K562 (cell line): ENCODE measurements around the gene MALSU1. TPM values are rescaled to one million over a fixed set of nuclear protein-coding genes. Genes with fewer than 3 reads are reported as not detected.
A peak's percentile ranks its signal among the peaks of the same experiment; 100 is the strongest.

Source experiments
- ATAC-seq: fragments of 200-7000 bp; cut with Tn5 transposase; 3 replicates; pipeline ENCODE4 v1.9.1; 2020; ENCODE audit warnings: moderate library complexity
- BruUV-seq: library from RNA; stranded (reverse); fragments of 400-500 nt; replicated peaks from 2 replicates; lab custom pipeline; 2021; lab: Mats Ljungman, UMichigan
- CTCF ChIA-PET: fragments of 300-600 bp; formaldehyde crosslinking; extraction: SDS; loops from one replicate; lab custom pipeline; 2021; ENCODE audit warnings: low intra/inter-chr PET ratio; lab: Yijun Ruan, JAX
- POLR2A ChIA-PET: fragments of 300-600, 350-650 bp; sonication (Branson Sonifier 250); formaldehyde crosslinking; extraction: SDS; loops from one replicate; lab custom pipeline; 2021; ENCODE audit warnings: antibody characterized with exemption, inconsistent platforms; lab: Yijun Ruan, JAX
- DNase-seq, 4 experiments: peaks; one replicate each; pipeline versions ENCODE4 v3.0.0 to v3.0.0-alpha.2; 2011 to 2018; ENCODE audit warnings: low spot score in 3 of 4, mixed read lengths in 3 of 4; ENCODE audit errors: extremely low read depth in 1 of 4
- FAIRE-seq: peaks from 2 replicates; lab custom pipeline; 2011; peaks lifted over from hg19 to GRCh38; lab: Jason Lieb, UNC
- H2AFZ ChIP-seq: 2 replicates; pipeline ENCODE4 v1.6.0; 2011; ENCODE audit warnings: low read depth, low read length, control low read depth, inconsistent platforms
- H3K27ac ChIP-seq: fragments of 200-600 bp; 3 replicates; pipeline ENCODE4 v1.8.0; 2011; ENCODE audit warnings: low read depth, mild to moderate bottlenecking, control low read depth, inconsistent platforms, low read length, moderate library complexity, mixed read lengths; ENCODE audit errors: extremely low read depth
- H3K27me3 ChIP-seq, 2 experiments: fragments of 300-600 bp in 1 of 2; 2 replicates in 1 of 2; 3 replicates in 1 of 2; pipeline versions ENCODE4 v1.6.0 to v1.8.0; 2011; ENCODE audit warnings: inconsistent platforms in 2 of 2, low read length in 2 of 2, mild to moderate bottlenecking in 1 of 2, mixed read lengths in 1 of 2, moderate library complexity in 1 of 2; ENCODE audit not compliant: control insufficient read depth in 2 of 2, insufficient read depth in 2 of 2
- H3K36me3 ChIP-seq: fragments of 300-600 bp; 3 replicates; pipeline ENCODE4 v1.8.0; 2011; ENCODE audit warnings: mild to moderate bottlenecking, low read length, inconsistent platforms; ENCODE audit not compliant: control insufficient read depth, insufficient read depth
- H3K4me1 ChIP-seq, 2 experiments: fragments of 200-600 bp in 1 of 2; replicated peaks in 1 of 2; 2 replicates in 1 of 2; 3 replicates in 1 of 2; pipeline versions ENCODE4 v1.5.1 to v1.8.0; 2011; ENCODE audit warnings: inconsistent platforms in 2 of 2, low read length in 2 of 2, mild to moderate bottlenecking in 1 of 2, mixed read lengths in 1 of 2, moderate library complexity in 1 of 2; ENCODE audit not compliant: control insufficient read depth in 2 of 2, insufficient read depth in 2 of 2
- H3K4me2 ChIP-seq: 2 replicates; pipeline ENCODE4 v1.6.1; 2011; ENCODE audit warnings: low read length, control low read depth, inconsistent platforms, mixed read lengths; ENCODE audit not compliant: insufficient read depth
- H3K4me3 ChIP-seq: fragments of 200-600 bp; sonication (generic), shearing (Covaris generic); 2 replicates; pipeline ENCODE4 v1.5.1; 2016; ENCODE audit warnings: control low read depth, inconsistent platforms
- H3K79me2 ChIP-seq: fragments of 200-600 bp; 3 replicates; pipeline ENCODE4 v1.8.0; 2011; ENCODE audit warnings: low read length, inconsistent platforms; ENCODE audit not compliant: control insufficient read depth, insufficient read depth
- H3K9ac ChIP-seq, 2 experiments: 2 replicates each; pipeline versions ENCODE4 v1.6.0 to v1.6.1; 2011; ENCODE audit warnings: low read depth in 2 of 2, low read length in 2 of 2, control low read depth in 1 of 2, inconsistent platforms in 1 of 2, mild to moderate bottlenecking in 1 of 2, mixed read lengths in 1 of 2; ENCODE audit not compliant: insufficient read depth in 1 of 2
- H3K9me1 ChIP-seq: one replicate; pipeline ENCODE4 v1.6.0; 2011; ENCODE audit warnings: inconsistent platforms, mild to moderate bottlenecking, low read length, moderate library complexity; ENCODE audit not compliant: control insufficient read depth, insufficient read depth
- H3K9me3 ChIP-seq: replicated peaks from 2 replicates; pipeline ENCODE4 v1.5.1; 2011; ENCODE audit warnings: low read depth, low read length, inconsistent platforms; ENCODE audit not compliant: control insufficient read depth, insufficient read depth
- H4K20me1 ChIP-seq: replicated peaks from 2 replicates; pipeline ENCODE4 v1.6.1; 2011; ENCODE audit warnings: low read length, inconsistent platforms, mixed read lengths; ENCODE audit not compliant: control insufficient read depth, insufficient read depth
- CBX2 ChIP-seq: fragments of 200-600 bp; sonication (generic); IDR thresholded peaks from one replicate; pipeline ENCODE4 v1.6.1; 2012; ENCODE audit warnings: mild to moderate bottlenecking, low read length, inconsistent platforms; ENCODE audit not compliant: insufficient read depth, poor library complexity, severe bottlenecking
- CC2D1A ChIP-seq: fragments of 450-650 bp; IDR thresholded peaks from 2 replicates; pipeline ENCODE4 v1.6.1; 2017; ENCODE audit warnings: mild to moderate bottlenecking
- HDAC2 ChIP-seq: fragments of 450-650 bp; IDR thresholded peaks from 2 replicates; pipeline ENCODE4 v1.6.1; 2016; ENCODE audit warnings: mild to moderate bottlenecking
- HIVEP1 ChIP-seq: fragments of 250-450 bp; sonication (Bioruptor Pico); IDR thresholded peaks from 2 replicates; pipeline ENCODE4 v1.4.0; 2020; ENCODE audit warnings: mild to moderate bottlenecking
- HMG20B ChIP-seq: fragments of 250-450 bp; sonication (Bioruptor Pico); IDR thresholded peaks from 2 replicates; pipeline ENCODE4 v1.5.0; 2021; ENCODE audit warnings: mild to moderate bottlenecking
- HNRNPH1 ChIP-seq: fragments of 200-400 bp; formaldehyde crosslinking; optimal IDR thresholded peaks from 2 replicates; pipeline ENCODE3; 2017; ENCODE audit warnings: low read depth, mild to moderate bottlenecking, low read length, moderate library complexity
- MAZ ChIP-seq, 2 experiments: fragments of 450-650 bp in 1 of 2; sonication (generic) in 1 of 2; formaldehyde crosslinking; IDR thresholded peaks in 1 of 2; conservative IDR thresholded peaks in 1 of 2; 2 replicates each; pipeline versions ENCODE4 v1.4.0 to v1.5.0; 2020; ENCODE audit warnings: mild to moderate bottlenecking in 1 of 2, missing genetic modification reagents in 1 of 2
- MYBL2 ChIP-seq, 2 experiments: fragments of 450-650 bp in 1 of 2; sonication (generic) in 1 of 2; formaldehyde crosslinking in 1 of 2; IDR thresholded peaks; 2 replicates each; pipeline versions ENCODE4 v1.6.1 to v1.8.1; 2017 to 2022; ENCODE audit warnings: borderline replicate concordance in 1 of 2, inconsistent platforms in 1 of 2, low read depth in 1 of 2, mild to moderate bottlenecking in 1 of 2, missing genetic modification reagents in 1 of 2, moderate library complexity in 1 of 2
- NEUROD1 ChIP-seq: fragments of 150-350 bp; IDR thresholded peaks from 2 replicates; pipeline ENCODE4 v1.6.1; 2014; ENCODE audit warnings: borderline replicate concordance, low read length, low read depth; ENCODE audit not compliant: partially characterized antibody
- SAFB2 ChIP-seq: fragments of 200-400 bp; formaldehyde crosslinking; IDR thresholded peaks from 2 replicates; pipeline ENCODE4 v1.6.1; 2018; ENCODE audit warnings: borderline replicate concordance, low read length, low read depth, moderate library complexity; ENCODE audit not compliant: severe bottlenecking
- SMARCB1 ChIP-seq: IDR thresholded peaks from 2 replicates; pipeline ENCODE4 v1.6.1; 2011; ENCODE audit warnings: improper control_type of control experiment, low read depth; ENCODE audit not compliant: insufficient read length
- SUPT5H ChIP-seq: fragments of 450-650 bp; IDR thresholded peaks from 2 replicates; pipeline ENCODE4 v1.6.1; 2016
- TAF15 ChIP-seq: fragments of 200-400 bp; formaldehyde crosslinking; IDR thresholded peaks from 2 replicates; pipeline ENCODE4 v1.6.1; 2017; ENCODE audit warnings: mild to moderate bottlenecking, low read depth, low read length, moderate library complexity
- TAF7 ChIP-seq: fragments of 450-650 bp; IDR thresholded peaks from 2 replicates; pipeline ENCODE4 v1.6.1; 2016; ENCODE audit warnings: missing genetic modification characterization, missing compliant biosample characterization
- TCF3 ChIP-seq: sonication (generic); formaldehyde crosslinking; IDR thresholded peaks from 2 replicates; pipeline ENCODE4 v1.4.0; 2020; ENCODE audit warnings: mild to moderate bottlenecking, missing genetic modification reagents
- ZNF175 ChIP-seq: fragments of 200-800 bp; sonication (Bioruptor generic); IDR thresholded peaks from 2 replicates; pipeline ENCODE4 v1.6.1; 2016; ENCODE audit warnings: low read depth, mild to moderate bottlenecking, missing genetic modification characterization, missing compliant biosample characterization
- ZNF507 ChIP-seq: conservative IDR thresholded peaks from 2 replicates; pipeline ENCODE4 v1.6.1; 2017; ENCODE audit warnings: missing genetic modification characterization, missing compliant biosample characterization
- ZNF75A ChIP-seq: fragments of 450-650 bp; formaldehyde crosslinking; IDR thresholded peaks from 2 replicates; pipeline ENCODE4 v1.4.0; 2020; ENCODE audit warnings: mild to moderate bottlenecking
- WGBS: fragments of 100-300 bp; shearing (Covaris generic); methylation state at CpG from one replicate; pipeline ENCODE4 v1.1.6; 2016; ENCODE audit warnings: low coverage, mixed read lengths; ENCODE audit not compliant: insufficient coverage; ENCODE audit errors: missing lambda C conversion rate; 5-methylcytosine and 5-hydroxymethylcytosine counted together
- in situ Hi-C: fragments of 300-500 bp; cut with MboI; formaldehyde crosslinking; loops from 4 replicates; pipeline ENCODE4 v1.15.0; 2018; ENCODE audit warnings: inconsistent platforms, mixed read lengths
- intact Hi-C: fragments of 100-400 bp; cut with micrococcal nuclease; formaldehyde crosslinking; loops from 2 replicates; pipeline ENCODE4 v1.14.2; 2022
- polyA plus RNA-seq, 8 experiments: library from polyadenylated mRNA; depleted of rRNA in 4 of 8; stranded (reverse) in 5 of 8; unstranded in 3 of 8; fragments of >200 nt; fragmentation: Nextera tagmentation in 2 of 8; fragmentation: Illumina TruSeq in 1 of 8; extraction: Ambion mirVana in 2 of 8; extraction: Trizol in 1 of 8; gene quantifications; 2 replicates each; pipeline versions ENCODE4 v1.2.1 to v1.2.3, GENCODE V29; 2011 to 2014; ENCODE audit warnings: inconsistent platforms in 1 of 8, missing spikeins in 1 of 8
- total RNA-seq, 7 experiments: library from RNA; depleted of rRNA in 6 of 7; stranded (reverse); fragments of >200 nt in 6 of 7; fragmentation: Illumina TruSeq in 2 of 7; extraction: Trizol in 2 of 7; gene quantifications; 2 replicates each; pipeline versions ENCODE4 v1.2.1 to v1.2.3, GENCODE V29; 2011 to 2021; ENCODE audit warnings: low replicate concordance in 1 of 7
- TF ChIP-seq, protein P1 (sequence below), 2 experiments: fragments of 250-450 bp in 1 of 2; fragments of 450-650 bp in 1 of 2; sonication (Bioruptor Pico) in 1 of 2; IDR thresholded peaks; 2 replicates each; pipeline versions ENCODE4 v1.6.1 to v1.8.0; 2016 to 2021; ENCODE audit warnings: mild to moderate bottlenecking in 2 of 2, moderate library complexity in 2 of 2, missing compliant biosample characterization in 1 of 2, missing genetic modification characterization in 1 of 2
- TF ChIP-seq, protein P2 (sequence below): fragments of 250-450 bp; sonication (Bioruptor Pico); IDR thresholded peaks from 2 replicates; pipeline ENCODE4 v1.8.0; 2021; ENCODE audit warnings: moderate library complexity, mild to moderate bottlenecking, inconsistent platforms

Gene MALSU1
- total and polyA plus RNA-seq, 9 of the 15 experiments (the other 6 are each of a cell fraction or from before 2014, with no cell fraction given), result 12.3 to 308 (median 81.2) TPM

DNA sequence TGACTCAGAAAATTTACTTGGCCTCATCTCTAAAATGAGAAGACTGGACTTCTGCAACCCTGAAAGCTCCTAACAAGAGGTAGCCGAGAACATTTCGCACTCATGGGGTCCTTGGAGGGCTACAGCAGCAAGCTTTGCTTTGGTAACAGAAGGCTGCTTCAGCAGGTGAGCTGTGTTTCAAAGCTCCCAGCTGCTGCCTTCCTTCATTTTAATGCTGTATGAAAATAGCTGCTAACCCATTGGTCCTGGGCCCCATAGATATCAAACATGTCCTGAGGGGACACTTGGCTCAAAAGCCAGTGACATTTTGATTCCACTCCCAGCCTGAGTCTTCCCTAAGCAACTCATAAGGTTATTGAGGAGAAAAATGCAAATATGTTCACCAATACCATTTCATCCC lies 14.3 kb upstream of the MALSU1 start:
- 100% methylated on average over 2 of the region's 2 CpGs for WGBS
- H3K9me1 ChIP-seq, result no peaks in the 10 kb centered on the region
- CTCF ChIA-PET, result no interaction called here
- 0 out of 2 replicates have a peak overlapping the region, but pooled peaks have one; percentile 1 for H2AFZ ChIP-seq
- no peak overlapping the region for H3K4me3 ChIP-seq
- intact Hi-C loops (no loop called here), in situ Hi-C loops (no loop called here)
- no peak overlapping the region for H3K9ac ChIP-seq
- POLR2A ChIA-PET, result interaction anchor here (1.6 kb wide), 1 partner anchor 14 kb away, joined by 6 read pairs; the partner anchor contains the start of gene MALSU1
- ATAC-seq (no peak), FAIRE-seq (no peak)
- H3K4me2 ChIP-seq, result no peak overlapping the region
- BruUV-seq, result no TSS peak
- H3K9me3 ChIP-seq, result no peaks in the 10 kb centered on the region
- H3K36me3 ChIP-seq, result no peaks in the 10 kb centered on the region
- no peaks in the 10 kb centered on the region for H3K27me3 ChIP-seq
- H3K4me1 ChIP-seq, result no peaks in the 10 kb centered on the region; a peak in 1 of 5 replicates
- no peak overlapping the region for H3K27ac ChIP-seq
- no peaks in the 10 kb centered on the region for H3K79me2 ChIP-seq
- no peak for TF ChIP-seq HMG20B (CRISPR knock-in tag)
- no peak for TF ChIP-seq MYBL2 (IDR thresholded peaks at IDR 0.05; ENCODE audit: low read depth)
- TF ChIP-seq MYBL2 (CRISPR knock-in tag; IDR thresholded peaks at IDR 0.05; ENCODE audit: borderline replicate concordance), result no peak
- TF ChIP-seq TCF3 (CRISPR knock-in tag), result no peak
- TF ChIP-seq, protein P1, sequence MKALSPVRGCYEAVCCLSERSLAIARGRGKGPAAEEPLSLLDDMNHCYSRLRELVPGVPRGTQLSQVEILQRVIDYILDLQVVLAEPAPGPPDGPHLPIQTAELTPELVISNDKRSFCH (CRISPR knock-in tag; IDR thresholded peaks at IDR 0.05), result no peak
- TF ChIP-seq, protein P1 (tag; IDR thresholded peaks at IDR 0.05), result no peak
- TF ChIP-seq HIVEP1 (CRISPR knock-in tag), result no peak
- TF ChIP-seq SMARCB1, result no peak
- no peak for TF ChIP-seq NEUROD1
- no peak for TF ChIP-seq HDAC2
- TF ChIP-seq ZNF175 (CRISPR knock-in tag), result no peak
- TF ChIP-seq MAZ (CRISPR knock-in tag; conservative IDR thresholded peaks at IDR 0.05 in 1 of 2, IDR thresholded peaks at IDR 0.05 in 1 of 2), result no peak
- TF ChIP-seq, protein P2, sequence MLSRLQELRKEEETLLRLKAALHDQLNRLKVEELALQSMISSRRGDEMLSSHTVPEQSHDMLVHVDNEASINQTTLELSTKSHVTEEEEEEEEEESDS (CRISPR knock-in tag), result no peak
- no peak for TF ChIP-seq SAFB2
- no peak for TF ChIP-seq HNRNPH1
- no peak for TF ChIP-seq ZNF507 (tag)
- no peak for TF ChIP-seq TAF15
- no peak for TF ChIP-seq TAF7 (tag)
- TF ChIP-seq CC2D1A, result no peak
- no peak for TF ChIP-seq SUPT5H
- no peak for TF ChIP-seq CBX2
- TF ChIP-seq ZNF75A, result no peak
- TF ChIP-seq, all 486 proteins: peak for 0
- no peaks in the 10 kb centered on the region for H4K20me1 ChIP-seq
- no peak for DNase-seq
